H1 (cell line): Measurements from ENCODE around the gene CLINT1.
"Not testable (repeated sequence)": the region's sequence is repeated elsewhere in the genome, so short reads cannot be mapped to it uniquely, and the experiment has no call there.

ENCODE experiments used
- CEBPB ChIP-seq: IDR thresholded peaks from 2 replicates; pipeline ENCODE4 v1.6.1; 2012; ENCODE audit warnings: low read depth, low read length
- EZH2 ChIP-seq: fragments of 200-600 bp; sonication (generic); IDR thresholded peaks from 2 replicates; pipeline ENCODE4 v1.7.1; 2012; ENCODE audit warnings: low read depth, mild to moderate bottlenecking, moderate library complexity, low read length, inconsistent platforms; ENCODE audit not compliant: severe bottlenecking
- HDAC6 ChIP-seq: IDR thresholded peaks from one replicate; pipeline ENCODE4 v1.7.1; 2012; ENCODE audit warnings: low read depth, mild to moderate bottlenecking, inconsistent platforms, low read length, moderate library complexity
- POLR2A ChIP-seq, 2 experiments: IDR thresholded peaks; 1 replicate in 1 of 2; 2 replicates in 1 of 2; pipeline ENCODE4 v1.6.1; 2011; ENCODE audit warnings: low read depth in 2 of 2, low read length in 2 of 2, mild to moderate bottlenecking in 2 of 2; ENCODE audit errors: control extremely low read depth in 1 of 2
- POLR2AphosphoS5 ChIP-seq: IDR thresholded peaks from 2 replicates; pipeline ENCODE4 v1.6.1; 2011; ENCODE audit warnings: low read depth, low read length
- TF ChIP-seq, protein P1 (sequence below): IDR thresholded peaks from 2 replicates; pipeline ENCODE4 v1.6.1; 2011; ENCODE audit warnings: low read length, improper control_type of control experiment
- TF ChIP-seq, protein P2 (sequence below), 3 experiments: IDR thresholded peaks; 1 replicate in 2 of 3; 2 replicates in 1 of 3; pipeline versions ENCODE4 v1.5.1 to v1.6.1; 2011; ENCODE audit warnings: low read length in 3 of 3, mild to moderate bottlenecking in 3 of 3, inconsistent platforms in 2 of 3, low read depth in 1 of 3, moderate library complexity in 1 of 3; ENCODE audit not compliant: insufficient read depth in 1 of 3; ENCODE audit errors: control extremely low read depth in 1 of 3

DNA sequence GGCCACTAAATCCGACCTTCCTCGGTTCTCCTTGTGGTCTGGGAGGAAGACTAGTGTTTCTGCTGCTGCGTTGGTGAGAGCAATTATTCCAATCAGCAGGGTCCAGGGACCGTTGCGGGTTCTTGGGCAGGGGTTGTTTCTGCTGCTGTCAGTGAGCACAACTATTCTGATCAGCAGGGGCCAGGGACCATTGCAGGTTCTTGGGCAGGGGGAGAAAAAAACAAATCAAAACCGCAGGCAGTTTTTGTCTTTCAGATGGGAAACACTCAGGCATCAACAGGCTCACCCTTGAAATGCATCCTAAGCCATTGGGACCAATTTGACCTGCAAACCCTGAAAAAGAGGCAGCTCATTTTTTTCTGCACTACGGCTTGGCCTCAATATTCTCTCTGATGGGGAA is 22.6 kb upstream of the CLINT1 start:
- not testable (repeated sequence) for TF ChIP-seq HDAC6; POLR2AphosphoS5; CEBPB; POLR2A (IDR thresholded peaks at IDR 0.05; ENCODE audit: control extremely low read depth in 1 of 2, low read depth in 2 of 2, low read length in 2 of 2); EZH2
- TF ChIP-seq, protein P1, sequence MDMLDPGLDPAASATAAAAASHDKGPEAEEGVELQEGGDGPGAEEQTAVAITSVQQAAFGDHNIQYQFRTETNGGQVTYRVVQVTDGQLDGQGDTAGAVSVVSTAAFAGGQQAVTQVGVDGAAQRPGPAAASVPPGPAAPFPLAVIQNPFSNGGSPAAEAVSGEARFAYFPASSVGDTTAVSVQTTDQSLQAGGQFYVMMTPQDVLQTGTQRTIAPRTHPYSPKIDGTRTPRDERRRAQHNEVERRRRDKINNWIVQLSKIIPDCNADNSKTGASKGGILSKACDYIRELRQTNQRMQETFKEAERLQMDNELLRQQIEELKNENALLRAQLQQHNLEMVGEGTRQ, result not testable (repeated sequence)
- TF ChIP-seq, protein P2, sequence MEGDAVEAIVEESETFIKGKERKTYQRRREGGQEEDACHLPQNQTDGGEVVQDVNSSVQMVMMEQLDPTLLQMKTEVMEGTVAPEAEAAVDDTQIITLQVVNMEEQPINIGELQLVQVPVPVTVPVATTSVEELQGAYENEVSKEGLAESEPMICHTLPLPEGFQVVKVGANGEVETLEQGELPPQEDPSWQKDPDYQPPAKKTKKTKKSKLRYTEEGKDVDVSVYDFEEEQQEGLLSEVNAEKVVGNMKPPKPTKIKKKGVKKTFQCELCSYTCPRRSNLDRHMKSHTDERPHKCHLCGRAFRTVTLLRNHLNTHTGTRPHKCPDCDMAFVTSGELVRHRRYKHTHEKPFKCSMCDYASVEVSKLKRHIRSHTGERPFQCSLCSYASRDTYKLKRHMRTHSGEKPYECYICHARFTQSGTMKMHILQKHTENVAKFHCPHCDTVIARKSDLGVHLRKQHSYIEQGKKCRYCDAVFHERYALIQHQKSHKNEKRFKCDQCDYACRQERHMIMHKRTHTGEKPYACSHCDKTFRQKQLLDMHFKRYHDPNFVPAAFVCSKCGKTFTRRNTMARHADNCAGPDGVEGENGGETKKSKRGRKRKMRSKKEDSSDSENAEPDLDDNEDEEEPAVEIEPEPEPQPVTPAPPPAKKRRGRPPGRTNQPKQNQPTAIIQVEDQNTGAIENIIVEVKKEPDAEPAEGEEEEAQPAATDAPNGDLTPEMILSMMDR (IDR thresholded peaks at IDR 0.05; ENCODE audit: control extremely low read depth in 1 of 3, insufficient read depth in 1 of 3, low read depth in 1 of 3, low read length in 3 of 3), result not testable (repeated sequence)
